Lung (tissue), 12 donors: ENCODE measurements around the gene FMO1. TPM values are rescaled to one million over a fixed set of nuclear protein-coding genes. Genes with fewer than 3 reads are reported as not detected.
A peak's percentile ranks its signal among the peaks of the same experiment; 100 is the strongest.

Source experiments
- ATAC-seq: fragments of 200-7000 bp; cut with Tn5 transposase; one replicate; pipeline ENCODE4 v1.9.1; 2020; ENCODE audit warnings: moderate number of reproducible peaks; ENCODE audit not compliant: insufficient read depth, low FRiP score
- DNase-seq, 3 donors: peaks; one replicate each; pipeline ENCODE4 v3.0.0-alpha.2; 2013 to 2017
- H3K27ac ChIP-seq, 2 donors: one replicate each; pipeline ENCODE4 v1.5.1; 2013; ENCODE audit warnings: mild to moderate bottlenecking in 2 of 2, moderate library complexity in 2 of 2, control low read depth in 1 of 2, inconsistent platforms in 1 of 2, low read depth in 1 of 2, low read length in 1 of 2
- H3K27me3 ChIP-seq, 3 donors: one replicate each; pipeline ENCODE4 v1.5.1; 2013; ENCODE audit warnings: low read length in 2 of 3; ENCODE audit not compliant: control insufficient read depth in 3 of 3, insufficient read depth in 3 of 3
- H3K36me3 ChIP-seq, 4 donors: one replicate each; pipeline ENCODE4 v1.5.1; 2013; ENCODE audit warnings: low read length in 4 of 4, mild to moderate bottlenecking in 1 of 4, moderate library complexity in 1 of 4; ENCODE audit not compliant: control insufficient read depth in 4 of 4, insufficient read depth in 4 of 4
- H3K4me1 ChIP-seq, 5 donors: one replicate each; pipeline ENCODE4 v1.5.1; 2013; ENCODE audit warnings: low read length in 5 of 5, mild to moderate bottlenecking in 2 of 5, moderate library complexity in 1 of 5; ENCODE audit not compliant: control insufficient read depth in 5 of 5, insufficient read depth in 5 of 5
- H3K4me3 ChIP-seq: one replicate; pipeline ENCODE4 v1.5.1; 2013; ENCODE audit warnings: mild to moderate bottlenecking, control low read depth, moderate library complexity
- H3K9ac ChIP-seq, 2 donors: one replicate each; pipeline ENCODE4 v1.5.1; 2013; ENCODE audit warnings: low read length in 2 of 2, control low read depth in 1 of 2; ENCODE audit not compliant: insufficient read depth in 1 of 2
- H3K9me3 ChIP-seq, 4 donors: one replicate each; pipeline ENCODE4 v1.5.1; 2013; ENCODE audit warnings: low read length in 3 of 4, mild to moderate bottlenecking in 1 of 4, moderate library complexity in 1 of 4; ENCODE audit not compliant: control insufficient read depth in 4 of 4, insufficient read depth in 3 of 4
- CTCF ChIP-seq: IDR thresholded peaks from 2 replicates; pipeline ENCODE4 v1.5.1; 2012; ENCODE audit warnings: mild to moderate bottlenecking; ENCODE audit errors: control extremely low read depth, extremely low read depth
- WGBS, 2 donors: extraction: QIAGEN DNeasy Blood & Tissue Kit; methylation state at CpG; one replicate each; pipeline ENCODE4 v1.1.7; 2013; 5-methylcytosine and 5-hydroxymethylcytosine counted together
- polyA plus RNA-seq, 2 donors: library from polyadenylated mRNA; stranded (reverse); fragments of 200-250 nt; gene quantifications; one replicate each; pipeline ENCODE4 v1.2.1, GENCODE V29; 2013
- total RNA-seq, 2 donors: library from RNA; depleted of rRNA in 1 of 2; stranded (reverse); fragments of >200 nt in 1 of 2; gene quantifications; one replicate each; pipeline ENCODE4 v1.2.1, GENCODE V29; 2014 to 2021
- donor health status: control.
- donor health status: control.
- donor health status: Bipolar disorder and iron deficiency.
- donor health status: healthy.
- donor health status: DM: yes; HTN: yes; CAD: no.

The FMO1 gene
- total and polyA plus RNA-seq, 4 donors = 0.47 to 8.7 (median 2.1) TPM

- ATAC-seq (no peak), DNase-seq (no peak)
- 34 to 38% methylated on average over 6 of the region's 6 CpGs for WGBS, 2 donors
- Histone ChIP-seq H3K36me3 (no peaks in the 10 kb centered on the region), H3K9ac (peak overlapping the region in 1 of 2 donors; percentile 84), H3K4me1 (peaks cover 0 to 16% (median 0%) of the 10 kb centered on the region in 5 donors), H3K4me3 (no peak overlapping the region), H3K27ac (no peak overlapping the region), H3K9me3 (peaks cover 0 to 3% (median 0%) of the 10 kb centered on the region in 4 donors), H3K27me3 (no peaks in the 10 kb centered on the region)
- TF ChIP-seq CTCF = no peak
These were observed 3.6 kb downstream of the FMO1 start for GRCh38 chr1:171251952-171252300.

GRCh38 chr1:171252482-171252881 is 4.2 kb downstream of the FMO1 start:
- Histone ChIP-seq H3K4me1 (peaks cover 0 to 21% (median 4%) of the 10 kb centered on the region in 5 donors), H3K36me3 (no peaks in the 10 kb centered on the region), H3K4me3 (no peak overlapping the region), H3K27me3 (no peaks in the 10 kb centered on the region), H3K27ac (no peak overlapping the region), H3K9me3 (peaks cover 0 to 3% (median 0%) of the 10 kb centered on the region in 4 donors), H3K9ac (no peak overlapping the region)
- ATAC-seq (no peak), DNase-seq (no peak)
- WGBS, 2 donors = 73 to 74% methylated on average over 5 of the region's 5 CpGs
- TF ChIP-seq CTCF = no peak

- TF ChIP-seq CTCF = no peak
- no peaks in the 10 kb centered on the region for H3K27me3 ChIP-seq
- DNase-seq (no peak), ATAC-seq (no peak)
- H3K27ac ChIP-seq = no peak overlapping the region
- H3K36me3 ChIP-seq = no peaks in the 10 kb centered on the region
- H3K9ac ChIP-seq = no peak overlapping the region
- peaks cover 0 to 34% (median 8%) of the 10 kb centered on the region in 5 donors for H3K4me1 ChIP-seq
- no peak overlapping the region for H3K4me3 ChIP-seq
- H3K9me3 ChIP-seq = peaks cover 0 to 3% (median 0%) of the 10 kb centered on the region in 4 donors
- WGBS, 2 donors = 74 to 87% methylated on average over 4 of the region's 4 CpGs
These were observed 6.6 kb downstream of the FMO1 start for GRCh38 chr1:171254859-171255258.

GRCh38 chr1:171256940-171257606 is 8.8 kb downstream of the FMO1 start:
- H3K9me3 ChIP-seq = no peaks in the 10 kb centered on the region
- H3K36me3 ChIP-seq = no peaks in the 10 kb centered on the region
- peak in 1 of 3 donors; percentile 30 for DNase-seq
- no peak for ATAC-seq
- H3K4me1 ChIP-seq = peaks cover 0 to 27% (median 8%) of the 10 kb centered on the region in 5 donors
- TF ChIP-seq CTCF = no peak
- H3K4me3 ChIP-seq = no peak overlapping the region
- H3K27me3 ChIP-seq = no peaks in the 10 kb centered on the region
- peak overlapping the region in 1 of 2 donors; percentile 14 for H3K9ac ChIP-seq
- H3K27ac ChIP-seq = no peak overlapping the region
- WGBS, 2 donors = 63 to 73% methylated on average over 8 of the region's 8 CpGs
